ENCODE data around the gene PIGQ. TPM values are rescaled to one million over a fixed set of nuclear protein-coding genes. Genes with fewer than 3 reads are reported as not detected.

The PIGQ gene
- polyA plus RNA-seq, 1 of the 3 experiments (the other 2 are of a cell fraction), result 38.7 TPM

- peaks cover 0 to 10% of the 10 kb centered on the region in 2 experiments; a peak in 1 of 4 replicates for H3K4me1 ChIP-seq (ENCODE audit: control insufficient read depth in 1 of 2, insufficient read depth in 2 of 2, low read depth in 1 of 2, low read length in 1 of 2)
- CTCF ChIA-PET, result interaction anchor here (1.0 to 1.5 kb wide), 3 partner anchors 12 to 51 kb away, joined by 3 read pairs; no protein-coding TSS in a partner anchor
- no peak overlapping the region for H2AFZ ChIP-seq (ENCODE audit: low read depth)
- WGBS (ENCODE audit: low lambda C conversion rate), result 60% methylated on average over 2 of the region's 15 CpGs
- H3K4me3 ChIP-seq (ENCODE audit: low read depth in 2 of 2, low read length in 1 of 2), result no peak overlapping the region
- no peaks in the 10 kb centered on the region for H3K79me2 ChIP-seq (ENCODE audit: insufficient read depth)
- H3K36me3 ChIP-seq (replicated peaks in 1 of 2; ENCODE audit: control insufficient read depth in 1 of 2, insufficient read depth in 2 of 2, low read length in 1 of 2), result peaks cover 0 to under 1% of the 10 kb centered on the region in 2 experiments
- no peaks in the 10 kb centered on the region for H4K20me1 ChIP-seq (ENCODE audit: insufficient read depth)
- no peaks in the 10 kb centered on the region for H3K9me3 ChIP-seq
- no peak overlapping the region for H3K27ac ChIP-seq (ENCODE audit: low read depth in 2 of 2, low read length in 1 of 2)
- no peaks in the 10 kb centered on the region for H3K9me2 ChIP-seq
- peaks cover 2% of the 10 kb centered on the region for H3F3A ChIP-seq (replicated peaks; ENCODE audit: insufficient read depth)
- H3K27me3 ChIP-seq (ENCODE audit: insufficient read depth), result peaks cover 27% of the 10 kb centered on the region
- no peak overlapping the region for H3K9ac ChIP-seq
- H3K4me2 ChIP-seq, result no peak overlapping the region
- POLR2A ChIA-PET, result interaction anchor here (0.5 kb wide), 1 partner anchor 13 kb away, joined by 3 read pairs; no protein-coding TSS in a partner anchor
- TF ChIP-seq, protein P1, sequence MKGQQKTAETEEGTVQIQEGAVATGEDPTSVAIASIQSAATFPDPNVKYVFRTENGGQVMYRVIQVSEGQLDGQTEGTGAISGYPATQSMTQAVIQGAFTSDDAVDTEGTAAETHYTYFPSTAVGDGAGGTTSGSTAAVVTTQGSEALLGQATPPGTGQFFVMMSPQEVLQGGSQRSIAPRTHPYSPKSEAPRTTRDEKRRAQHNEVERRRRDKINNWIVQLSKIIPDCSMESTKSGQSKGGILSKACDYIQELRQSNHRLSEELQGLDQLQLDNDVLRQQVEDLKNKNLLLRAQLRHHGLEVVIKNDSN (IDR thresholded peaks at IDR 0.05; ENCODE audit: borderline replicate concordance, low read depth), result no peak
- no peak for TF ChIP-seq RAD21 (IDR thresholded peaks at IDR 0.05; ENCODE audit: low read length)
- TF ChIP-seq GATA2 (CRISPR knock-in tag; IDR thresholded peaks at IDR 0.05), result no peak
- no peak for TF ChIP-seq FOXJ3 (CRISPR knock-in tag; IDR thresholded peaks at IDR 0.05)
- TF ChIP-seq FOXM1 (IDR thresholded peaks at IDR 0.05; ENCODE audit: low read depth), result no peak
- TF ChIP-seq TCF12 (IDR thresholded peaks at IDR 0.05), result no peak
- no peak for TF ChIP-seq IRF3 (IDR thresholded peaks at IDR 0.05; ENCODE audit: low read depth, low read length)
- no peak for TF ChIP-seq EZH2phosphoT487 (IDR thresholded peaks at IDR 0.05; ENCODE audit: borderline replicate concordance, low read depth)
- no peak for TF ChIP-seq TAF1 (IDR thresholded peaks at IDR 0.05; ENCODE audit: borderline replicate concordance, low read depth, low read length)
- TF ChIP-seq RXRA (IDR thresholded peaks at IDR 0.05; ENCODE audit: borderline replicate concordance, low read depth), result no peak
- TF ChIP-seq, protein P2, sequence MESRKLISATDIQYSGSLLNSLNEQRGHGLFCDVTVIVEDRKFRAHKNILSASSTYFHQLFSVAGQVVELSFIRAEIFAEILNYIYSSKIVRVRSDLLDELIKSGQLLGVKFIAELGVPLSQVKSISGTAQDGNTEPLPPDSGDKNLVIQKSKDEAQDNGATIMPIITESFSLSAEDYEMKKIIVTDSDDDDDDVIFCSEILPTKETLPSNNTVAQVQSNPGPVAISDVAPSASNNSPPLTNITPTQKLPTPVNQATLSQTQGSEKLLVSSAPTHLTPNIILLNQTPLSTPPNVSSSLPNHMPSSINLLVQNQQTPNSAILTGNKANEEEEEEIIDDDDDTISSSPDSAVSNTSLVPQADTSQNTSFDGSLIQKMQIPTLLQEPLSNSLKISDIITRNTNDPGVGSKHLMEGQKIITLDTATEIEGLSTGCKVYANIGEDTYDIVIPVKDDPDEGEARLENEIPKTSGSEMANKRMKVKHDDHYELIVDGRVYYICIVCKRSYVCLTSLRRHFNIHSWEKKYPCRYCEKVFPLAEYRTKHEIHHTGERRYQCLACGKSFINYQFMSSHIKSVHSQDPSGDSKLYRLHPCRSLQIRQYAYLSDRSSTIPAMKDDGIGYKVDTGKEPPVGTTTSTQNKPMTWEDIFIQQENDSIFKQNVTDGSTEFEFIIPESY (IDR thresholded peaks at IDR 0.05; ENCODE audit: borderline replicate concordance, low read depth), result no peak
- TF ChIP-seq SMC3 (IDR thresholded peaks at IDR 0.05; ENCODE audit: low read depth, low read length), result no peak
- TF ChIP-seq CHD2 (IDR thresholded peaks at IDR 0.05; ENCODE audit: low read length, partially characterized antibody), result no peak
- TF ChIP-seq RCOR1 (IDR thresholded peaks at IDR 0.05; ENCODE audit: low read length), result no peak
- no peak for TF ChIP-seq POLR2AphosphoS5 (IDR thresholded peaks at IDR 0.05; ENCODE audit: low read depth, low read length)
- no peak for TF ChIP-seq ELF1 (IDR thresholded peaks at IDR 0.05)
- no peak for TF ChIP-seq RFX5 (IDR thresholded peaks at IDR 0.05; ENCODE audit: low read length)
- no peak for TF ChIP-seq NFIC (IDR thresholded peaks at IDR 0.05; ENCODE audit: borderline replicate concordance)
- TF ChIP-seq, protein P3, sequence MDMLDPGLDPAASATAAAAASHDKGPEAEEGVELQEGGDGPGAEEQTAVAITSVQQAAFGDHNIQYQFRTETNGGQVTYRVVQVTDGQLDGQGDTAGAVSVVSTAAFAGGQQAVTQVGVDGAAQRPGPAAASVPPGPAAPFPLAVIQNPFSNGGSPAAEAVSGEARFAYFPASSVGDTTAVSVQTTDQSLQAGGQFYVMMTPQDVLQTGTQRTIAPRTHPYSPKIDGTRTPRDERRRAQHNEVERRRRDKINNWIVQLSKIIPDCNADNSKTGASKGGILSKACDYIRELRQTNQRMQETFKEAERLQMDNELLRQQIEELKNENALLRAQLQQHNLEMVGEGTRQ (IDR thresholded peaks at IDR 0.05; ENCODE audit: borderline replicate concordance, low read depth, low read length), result no peak
- TF ChIP-seq MAX (IDR thresholded peaks at IDR 0.05; ENCODE audit: low read depth), result no peak
- no peak for DNase-seq
These were observed 10.8 kb upstream of the PIGQ start for GRCh38 chr16:559021-559380.
